Measurements from ENCODE around the gene DIDO1. TPM values are rescaled to one million over a fixed set of nuclear protein-coding genes. Genes with fewer than 3 reads are reported as not detected.
A peak's percentile ranks its signal among the peaks of the same experiment; 100 is the strongest.

The DIDO1 gene
- total and polyA plus RNA-seq, 2 donors: 33.2 to 33.4 TPM

GRCh38 chr20:62935968-62936585 is 9.8 kb upstream of the DIDO1 start:
- WGBS: 97% methylated on average over 22 of the region's 22 CpGs
- Histone ChIP-seq H3K27me3 (ENCODE audit: control insufficient read depth in 2 of 2, insufficient read depth in 1 of 2, low read length in 1 of 2) (no peaks in the 10 kb centered on the region), H3K36me3 (ENCODE audit: control insufficient read depth in 2 of 2, insufficient read depth in 2 of 2, low read length in 1 of 2) (peaks cover 22% of the 10 kb centered on the region in 2 donors), H3K4me1 (ENCODE audit: control insufficient read depth in 2 of 2, insufficient read depth in 2 of 2, low read length in 2 of 2) (peaks cover 24 to 54% of the 10 kb centered on the region in 2 donors), H3K27ac (ENCODE audit: low read depth in 1 of 2, low read length in 1 of 2) (no peak overlapping the region), H3K4me3 (ENCODE audit: low read length in 2 of 2) (no peak overlapping the region), H3K9me3 (ENCODE audit: control insufficient read depth in 2 of 2, insufficient read depth in 1 of 2, low read length in 1 of 2) (no peaks in the 10 kb centered on the region)
- no peak for DNase-seq (ENCODE audit: low read depth in 6 of 9, low spot score in 9 of 9)

- Histone ChIP-seq H3K27me3 (ENCODE audit: control insufficient read depth in 2 of 2, insufficient read depth in 1 of 2, low read length in 1 of 2) (no peaks in the 10 kb centered on the region), H3K36me3 (ENCODE audit: control insufficient read depth in 2 of 2, insufficient read depth in 2 of 2, low read length in 1 of 2) (peaks cover 17 to 21% of the 10 kb centered on the region in 2 donors), H3K9me3 (ENCODE audit: control insufficient read depth in 2 of 2, insufficient read depth in 1 of 2, low read length in 1 of 2) (no peaks in the 10 kb centered on the region), H3K4me3 (ENCODE audit: low read length in 2 of 2) (no peak overlapping the region), H3K4me1 (ENCODE audit: control insufficient read depth in 2 of 2, insufficient read depth in 2 of 2, low read length in 2 of 2) (peaks cover 24 to 54% of the 10 kb centered on the region in 2 donors), H3K27ac (ENCODE audit: low read depth in 1 of 2, low read length in 1 of 2) (no peak overlapping the region)
- no peak for DNase-seq (ENCODE audit: low read depth in 6 of 9, low spot score in 9 of 9)
- 96% methylated on average over 12 of the region's 12 CpGs for WGBS
Measured at GRCh38 chr20:62935204-62935967, 9.1 kb upstream of the DIDO1 start.

GRCh38 chr20:62933966-62934365 is 7.7 kb upstream of the DIDO1 start:
- WGBS: 55% methylated on average over 3 of the region's 3 CpGs
- H3K27ac ChIP-seq (ENCODE audit: low read depth in 1 of 2, low read length in 1 of 2): peak overlapping the region in 1 of 2 donors; percentile 9
- peaks cover 14 to 52% of the 10 kb centered on the region in 2 donors for H3K4me1 ChIP-seq (ENCODE audit: control insufficient read depth in 2 of 2, insufficient read depth in 2 of 2, low read length in 2 of 2)
- DNase-seq (ENCODE audit: low read depth in 6 of 9, low spot score in 9 of 9): no peak
- H3K27me3 ChIP-seq (ENCODE audit: control insufficient read depth in 2 of 2, insufficient read depth in 1 of 2, low read length in 1 of 2): no peaks in the 10 kb centered on the region
- no peak overlapping the region for H3K4me3 ChIP-seq (ENCODE audit: low read length in 2 of 2)
- H3K9me3 ChIP-seq (ENCODE audit: control insufficient read depth in 2 of 2, insufficient read depth in 1 of 2, low read length in 1 of 2): no peaks in the 10 kb centered on the region
- H3K36me3 ChIP-seq (ENCODE audit: control insufficient read depth in 2 of 2, insufficient read depth in 2 of 2, low read length in 1 of 2): peaks cover 17 to 21% of the 10 kb centered on the region in 2 donors

GRCh38 chr20:62931464-62931863 is 5.2 kb upstream of the DIDO1 start:
- peaks cover 24 to 67% of the 10 kb centered on the region in 2 donors for H3K4me1 ChIP-seq (ENCODE audit: control insufficient read depth in 2 of 2, insufficient read depth in 2 of 2, low read length in 2 of 2)
- WGBS: 86% methylated on average over 9 of the region's 9 CpGs
- H3K9me3 ChIP-seq (ENCODE audit: control insufficient read depth in 2 of 2, insufficient read depth in 1 of 2, low read length in 1 of 2): no peaks in the 10 kb centered on the region
- DNase-seq (ENCODE audit: low read depth in 6 of 9, low spot score in 9 of 9): no peak
- H3K27ac ChIP-seq (ENCODE audit: low read depth in 1 of 2, low read length in 1 of 2): no peak overlapping the region
- no peaks in the 10 kb centered on the region for H3K27me3 ChIP-seq (ENCODE audit: control insufficient read depth in 2 of 2, insufficient read depth in 1 of 2, low read length in 1 of 2)
- H3K4me3 ChIP-seq (ENCODE audit: low read length in 2 of 2): no peak overlapping the region
- peaks cover 20 to 21% of the 10 kb centered on the region in 2 donors for H3K36me3 ChIP-seq (ENCODE audit: control insufficient read depth in 2 of 2, insufficient read depth in 2 of 2, low read length in 1 of 2)

GRCh38 chr20:62929051-62929538 is 2.8 kb upstream of the DIDO1 start:
- DNase-seq (ENCODE audit: low read depth in 6 of 9, low spot score in 9 of 9): peak in 2 of 9 donors; percentile 39 to 71
- Histone ChIP-seq H3K4me1 (ENCODE audit: control insufficient read depth in 2 of 2, insufficient read depth in 2 of 2, low read length in 2 of 2) (peaks cover 30 to 54% of the 10 kb centered on the region in 2 donors), H3K36me3 (ENCODE audit: control insufficient read depth in 2 of 2, insufficient read depth in 2 of 2, low read length in 1 of 2) (peaks cover 4 to 5% of the 10 kb centered on the region in 2 donors), H3K4me3 (ENCODE audit: low read length in 2 of 2) (peak overlapping the region; percentile 61 to 92), H3K9me3 (ENCODE audit: control insufficient read depth in 2 of 2, insufficient read depth in 1 of 2, low read length in 1 of 2) (no peaks in the 10 kb centered on the region), H3K27me3 (ENCODE audit: control insufficient read depth in 2 of 2, insufficient read depth in 1 of 2, low read length in 1 of 2) (no peaks in the 10 kb centered on the region), H3K27ac (ENCODE audit: low read depth in 1 of 2, low read length in 1 of 2) (peak overlapping the region; percentile 70 to 81)
- under 1% methylated on average over 44 of the region's 44 CpGs for WGBS

- Histone ChIP-seq H3K9me3 (ENCODE audit: control insufficient read depth in 2 of 2, insufficient read depth in 1 of 2, low read length in 1 of 2) (no peaks in the 10 kb centered on the region), H3K4me1 (ENCODE audit: control insufficient read depth in 2 of 2, insufficient read depth in 2 of 2, low read length in 2 of 2) (peaks cover 30 to 51% of the 10 kb centered on the region in 2 donors), H3K36me3 (ENCODE audit: control insufficient read depth in 2 of 2, insufficient read depth in 2 of 2, low read length in 1 of 2) (peaks cover 3% of the 10 kb centered on the region in 2 donors), H3K27ac (ENCODE audit: low read depth in 1 of 2, low read length in 1 of 2) (peak overlapping the region; percentile 70 to 81), H3K27me3 (ENCODE audit: control insufficient read depth in 2 of 2, insufficient read depth in 1 of 2, low read length in 1 of 2) (no peaks in the 10 kb centered on the region), H3K4me3 (ENCODE audit: low read length in 2 of 2) (peak overlapping the region; percentile 61 to 92)
- DNase-seq (ENCODE audit: low read depth in 6 of 9, low spot score in 9 of 9): peak in 1 of 9 donors; percentile 37
- WGBS: 39% methylated on average over 14 of the region's 14 CpGs
Measured at GRCh38 chr20:62928246-62928939, 2.1 kb upstream of the DIDO1 start.

GRCh38 chr20:62927128-62927705 is 912 bp upstream of the DIDO1 start:
- peak overlapping the region; percentile 57 to 98 for H3K27ac ChIP-seq (ENCODE audit: low read depth in 1 of 2, low read length in 1 of 2)
- DNase-seq (ENCODE audit: low read depth in 6 of 9, low spot score in 9 of 9): no peak
- 89% methylated on average over 12 of the region's 12 CpGs for WGBS

GRCh38 chr20:62925420-62926228 is 681 bp downstream of the DIDO1 start:
- Histone ChIP-seq H3K27me3 (ENCODE audit: control insufficient read depth in 2 of 2, insufficient read depth in 1 of 2, low read length in 1 of 2) (no peaks in the 10 kb centered on the region), H3K9me3 (ENCODE audit: control insufficient read depth in 2 of 2, insufficient read depth in 1 of 2, low read length in 1 of 2) (no peaks in the 10 kb centered on the region), H3K27ac (ENCODE audit: low read depth in 1 of 2, low read length in 1 of 2) (peak overlapping the region; percentile 94 to 98), H3K4me1 (ENCODE audit: control insufficient read depth in 2 of 2, insufficient read depth in 2 of 2, low read length in 2 of 2) (peaks cover 47 to 71% of the 10 kb centered on the region in 2 donors), H3K4me3 (ENCODE audit: low read length in 2 of 2) (peak overlapping the region; percentile 96 to 99), H3K36me3 (ENCODE audit: control insufficient read depth in 2 of 2, insufficient read depth in 2 of 2, low read length in 1 of 2) (peaks cover 0 to 3% of the 10 kb centered on the region in 2 donors)
- peak in 3 of 9 donors; percentile 28 to 62 (median 38) for DNase-seq (ENCODE audit: low read depth in 6 of 9, low spot score in 9 of 9)
- WGBS: under 1% methylated on average over 63 of the region's 63 CpGs

More at GRCh38 chr20:62927128-62927705, 912 bp upstream of the DIDO1 start:
- Histone ChIP-seq H3K4me1 (ENCODE audit: control insufficient read depth in 2 of 2, insufficient read depth in 2 of 2, low read length in 2 of 2) (peaks cover 39 to 62% of the 10 kb centered on the region in 2 donors), H3K4me3 (ENCODE audit: low read length in 2 of 2) (peak overlapping the region; percentile 96 to 99), H3K27me3 (ENCODE audit: control insufficient read depth in 2 of 2, insufficient read depth in 1 of 2, low read length in 1 of 2) (no peaks in the 10 kb centered on the region), H3K9me3 (ENCODE audit: control insufficient read depth in 2 of 2, insufficient read depth in 1 of 2, low read length in 1 of 2) (no peaks in the 10 kb centered on the region), H3K36me3 (ENCODE audit: control insufficient read depth in 2 of 2, insufficient read depth in 2 of 2, low read length in 1 of 2) (peaks cover 3% of the 10 kb centered on the region in 2 donors)
